ENCODE results near the gene LEMD3.

The LEMD3 gene

GRCh38 chr12:65182012-65182739 is 12.8 kb downstream of the LEMD3 start:
- Histone ChIP-seq H3K27me3 (ENCODE audit: insufficient read depth, low read length, poor library complexity, severe bottlenecking) (no peaks in the 10 kb centered on the region), H3K4me1 (ENCODE audit: insufficient read depth, low read length, poor library complexity, severe bottlenecking) (peaks cover 62% of the 10 kb centered on the region), H3K9ac (ENCODE audit: low read depth, low read length, poor library complexity, severe bottlenecking) (no peak overlapping the region), H4K20me1 (ENCODE audit: insufficient read depth, low read length, poor library complexity, severe bottlenecking) (peaks cover 87% of the 10 kb centered on the region), H3F3A (ENCODE audit: low read depth) (no peaks in the 10 kb centered on the region), H3K4me2 (ENCODE audit: low read depth, low read length, poor library complexity, severe bottlenecking) (peak overlapping the region; percentile 34), H3K9me2 (replicated peaks; ENCODE audit: low read depth, low read length) (no peaks in the 10 kb centered on the region), H3K79me2 (ENCODE audit: insufficient read depth, low read length) (peaks cover 91% of the 10 kb centered on the region), H3K36me3 (ENCODE audit: insufficient read depth, low read length) (no peaks in the 10 kb centered on the region), H2AFZ (ENCODE audit: low read length) (no peak overlapping the region), H3K9me3 (ENCODE audit: insufficient read depth, low read depth, low read length) (no peaks in the 10 kb centered on the region), H3K4me3 (ENCODE audit: low read length, poor library complexity, severe bottlenecking) (no peak overlapping the region)
- TF ChIP-seq EZH2phosphoT487 (IDR thresholded peaks at IDR 0.05; ENCODE audit: borderline replicate concordance) (no peak), CTCF (conservative IDR thresholded peaks at IDR 0.05; ENCODE audit: low read length) (no peak)

GRCh38 chr12:65184176-65184857 is 14.9 kb downstream of the LEMD3 start:
- Histone ChIP-seq H3K9me3 (ENCODE audit: insufficient read depth, low read depth, low read length) (no peaks in the 10 kb centered on the region), H3K4me1 (ENCODE audit: insufficient read depth, low read length, poor library complexity, severe bottlenecking) (peaks cover 75% of the 10 kb centered on the region), H3K27me3 (ENCODE audit: insufficient read depth, low read length, poor library complexity, severe bottlenecking) (no peaks in the 10 kb centered on the region), H3K4me2 (ENCODE audit: low read depth, low read length, poor library complexity, severe bottlenecking) (peak overlapping the region; percentile 47), H3K9ac (ENCODE audit: low read depth, low read length, poor library complexity, severe bottlenecking) (no peak overlapping the region), H3K79me2 (ENCODE audit: insufficient read depth, low read length) (peaks cover 93% of the 10 kb centered on the region), H4K20me1 (ENCODE audit: insufficient read depth, low read length, poor library complexity, severe bottlenecking) (peaks cover 77% of the 10 kb centered on the region), H2AFZ (ENCODE audit: low read length) (no peak overlapping the region), H3K9me2 (replicated peaks; ENCODE audit: low read depth, low read length) (no peaks in the 10 kb centered on the region), H3K4me3 (ENCODE audit: low read length, poor library complexity, severe bottlenecking) (peak overlapping the region; percentile 25), H3F3A (ENCODE audit: low read depth) (no peaks in the 10 kb centered on the region), H3K36me3 (ENCODE audit: insufficient read depth, low read length) (no peaks in the 10 kb centered on the region)
- TF ChIP-seq EZH2phosphoT487 (IDR thresholded peaks at IDR 0.05; ENCODE audit: borderline replicate concordance) (no peak), CTCF (conservative IDR thresholded peaks at IDR 0.05; ENCODE audit: low read length) (no peak)

- Histone ChIP-seq H3K79me2 (ENCODE audit: insufficient read depth, low read length) (peaks cover 96% of the 10 kb centered on the region), H3K4me3 (ENCODE audit: low read length, poor library complexity, severe bottlenecking) (peak overlapping the region; percentile 25)
These were observed 15.5 kb downstream of the LEMD3 start for GRCh38 chr12:65184858-65185229.

More at GRCh38 chr12:65184858-65185229, 15.5 kb downstream of the LEMD3 start:
- H4K20me1 ChIP-seq (ENCODE audit: insufficient read depth, low read length, poor library complexity, severe bottlenecking): peaks cover 77% of the 10 kb centered on the region
- H3K9me3 ChIP-seq (ENCODE audit: insufficient read depth, low read depth, low read length): no peaks in the 10 kb centered on the region
- no peak overlapping the region for H2AFZ ChIP-seq (ENCODE audit: low read length)
- H3K36me3 ChIP-seq (ENCODE audit: insufficient read depth, low read length): no peaks in the 10 kb centered on the region
- no peak for TF ChIP-seq CTCF (conservative IDR thresholded peaks at IDR 0.05; ENCODE audit: low read length)
- TF ChIP-seq EZH2phosphoT487 (IDR thresholded peaks at IDR 0.05; ENCODE audit: borderline replicate concordance): no peak
- H3F3A ChIP-seq (ENCODE audit: low read depth): no peaks in the 10 kb centered on the region
- H3K9ac ChIP-seq (ENCODE audit: low read depth, low read length, poor library complexity, severe bottlenecking): no peak overlapping the region
- no peaks in the 10 kb centered on the region for H3K27me3 ChIP-seq (ENCODE audit: insufficient read depth, low read length, poor library complexity, severe bottlenecking)
- H3K4me2 ChIP-seq (ENCODE audit: low read depth, low read length, poor library complexity, severe bottlenecking): peak overlapping the region; percentile 47
- H3K4me1 ChIP-seq (ENCODE audit: insufficient read depth, low read length, poor library complexity, severe bottlenecking): peaks cover 80% of the 10 kb centered on the region
- no peaks in the 10 kb centered on the region for H3K9me2 ChIP-seq (replicated peaks; ENCODE audit: low read depth, low read length)
